ENCODE data around the gene C1QL2.

The C1QL2 gene

GRCh38 chr2:119158563-119159347, at the start of gene C1QL2:
Gene C1QL2 (minus strand): TSS chr2:119158751. CDS start chr2:119158269, 482 bp downstream.
- DNase-seq: peak; percentile 67

GRCh38 chr2:119207447-119207846, 48.9 kb upstream of the C1QL2 start:
- no peak for DNase-seq

- DNase-seq: no peak
These were observed 47.6 kb upstream of the C1QL2 start for GRCh38 chr2:119206201-119206600.

- no peak for DNase-seq
These were observed 46.6 kb upstream of the C1QL2 start for GRCh38 chr2:119205001-119205706.

GRCh38 chr2:119204525-119204924, 46.0 kb upstream of the C1QL2 start:
- no peak for DNase-seq

- no peak for DNase-seq
These were observed 44.2 kb upstream of the C1QL2 start for GRCh38 chr2:119202610-119203310.

- no peak for DNase-seq
These were observed 43.3 kb upstream of the C1QL2 start for GRCh38 chr2:119201815-119202214.

GRCh38 chr2:119198240-119198840, 39.8 kb upstream of the C1QL2 start:
- DNase-seq: no peak

- no peak for DNase-seq
These were observed 39.1 kb upstream of the C1QL2 start for GRCh38 chr2:119197529-119198239.

GRCh38 chr2:119197126-119197405, 38.5 kb upstream of the C1QL2 start:
- DNase-seq: no peak

- no peak for DNase-seq
These were observed 38.0 kb upstream of the C1QL2 start for GRCh38 chr2:119196301-119197125.

- no peak for DNase-seq
These were observed 37.3 kb upstream of the C1QL2 start for GRCh38 chr2:119195887-119196286.

- DNase-seq: no peak
These were observed 36.5 kb upstream of the C1QL2 start for GRCh38 chr2:119195001-119195400.

GRCh38 chr2:119192893-119193292, 34.3 kb upstream of the C1QL2 start:
- DNase-seq: no peak

- no peak for DNase-seq
These were observed 32.0 kb upstream of the C1QL2 start for GRCh38 chr2:119190321-119191111.

- no peak for DNase-seq
These were observed 26.0 kb upstream of the C1QL2 start for GRCh38 chr2:119184512-119184911.

GRCh38 chr2:119181791-119182445, 23.4 kb upstream of the C1QL2 start:
- DNase-seq: no peak

- no peak for DNase-seq
These were observed 22.8 kb upstream of the C1QL2 start for GRCh38 chr2:119181391-119181790.

GRCh38 chr2:119180892-119181291, 22.3 kb upstream of the C1QL2 start:
- no peak for DNase-seq

GRCh38 chr2:119179991-119180390, 21.4 kb upstream of the C1QL2 start:
- DNase-seq: no peak

- no peak for DNase-seq
These were observed 20.7 kb upstream of the C1QL2 start for GRCh38 chr2:119179202-119179601.
